HCT116 (cell line): ENCODE data around the gene FGF1. TPM values are rescaled to one million over a fixed set of nuclear protein-coding genes. Genes with fewer than 3 reads are reported as not detected.

Experiments
- ATAC-seq: fragments of 200-7000 bp; cut with Tn5 transposase; 2 replicates; pipeline ENCODE4 v1.9.1; 2020; ENCODE audit warnings: mild to moderate bottlenecking, moderate library complexity
- BruUV-seq: library from RNA; stranded (reverse); fragments of 400-500 nt; replicated peaks from 2 replicates; lab custom pipeline; 2021; lab: Mats Ljungman, UMichigan
- CTCF ChIA-PET: fragments of 300-600 bp; sonication (Branson Sonifier 250); formaldehyde crosslinking; loops from one replicate; lab custom pipeline; 2021; ENCODE audit warnings: antibody characterized with exemption; lab: Charles Lee
- POLR2A ChIA-PET: fragments of 300-600, 350-600 bp; sonication (Branson Sonifier 250); formaldehyde crosslinking; loops from one replicate; lab custom pipeline; 2021; ENCODE audit warnings: antibody characterized with exemption; lab: Charles Lee
- RAD21 ChIA-PET, 2 experiments: fragments of 300-600 bp; sonication (Branson Sonifier 250); formaldehyde crosslinking; loops; one replicate each; lab custom pipeline; 2023; ENCODE audit warnings: low total read pairs in 2 of 2; ENCODE audit not compliant: uncharacterized antibody in 2 of 2, unreplicated experiment in 2 of 2, low non-redundant PET in 1 of 2; lab: Charles Lee
- DNase-seq: peaks from one replicate; pipeline ENCODE4 v3.0.0-alpha.2; 2010; ENCODE audit warnings: low read depth, low spot score
- H2AFZ ChIP-seq: fragments of 200-600 bp; shearing (Covaris generic), sonication (generic); 2 replicates; pipeline ENCODE4 v1.6.1; 2017; ENCODE audit warnings: low read depth, mixed run types, mixed read lengths, antibody characterized with exemption, low read length; ENCODE audit not compliant: poor library complexity, severe bottlenecking
- H3K27ac ChIP-seq: 2 replicates; pipeline ENCODE4 v1.5.1; 2012; ENCODE audit warnings: low read depth, low read length
- H3K27me3 ChIP-seq: fragments of 200-600 bp; sonication (generic); 2 replicates; pipeline ENCODE4 v1.6.1; 2016; ENCODE audit warnings: mixed run types, low read length, mixed read lengths; ENCODE audit not compliant: insufficient read depth
- H3K36me3 ChIP-seq, 2 experiments: fragments of 200-500 bp in 1 of 2; fragments of 200-600 bp in 1 of 2; sonication (Bioruptor generic) in 1 of 2; sonication (generic) in 1 of 2; 2 replicates each; pipeline versions ENCODE4 v1.5.1 to v1.6.1; 2014 to 2016; ENCODE audit warnings: low read length in 2 of 2, inconsistent platforms in 1 of 2, mixed read lengths in 1 of 2, mixed run types in 1 of 2; ENCODE audit not compliant: insufficient read depth in 2 of 2, control insufficient read depth in 1 of 2
- H3K4me1 ChIP-seq, 2 experiments: fragments of 200-600 bp in 1 of 2; sonication (generic) in 1 of 2; 2 replicates each; pipeline versions ENCODE4 v1.5.1 to v1.6.1; 2012 to 2017; ENCODE audit warnings: low read length in 2 of 2, inconsistent platforms in 1 of 2, mild to moderate bottlenecking in 1 of 2, mixed read lengths in 1 of 2, mixed run types in 1 of 2, moderate library complexity in 1 of 2; ENCODE audit not compliant: insufficient read depth in 2 of 2, control insufficient read depth in 1 of 2
- H3K4me2 ChIP-seq: fragments of 200-600 bp; sonication (generic); 2 replicates; pipeline ENCODE4 v1.6.1; 2017; ENCODE audit warnings: mixed run types, low read length, mixed read lengths
- H3K4me3 ChIP-seq, 2 experiments: fragments of 200-600 bp in 1 of 2; sonication (generic) in 1 of 2; replicated peaks in 1 of 2; 2 replicates each; pipeline ENCODE4 v1.5.1; 2011 to 2016; ENCODE audit warnings: low read length in 2 of 2, control low read depth in 1 of 2, low read depth in 1 of 2, mild to moderate bottlenecking in 1 of 2, mixed read lengths in 1 of 2, mixed run types in 1 of 2
- H3K79me2 ChIP-seq: fragments of 200-600 bp; sonication (generic); 2 replicates; pipeline ENCODE4 v1.6.1; 2017; ENCODE audit warnings: mild to moderate bottlenecking, mixed run types, low read length, moderate library complexity, mixed read lengths; ENCODE audit not compliant: insufficient read depth
- H3K9ac ChIP-seq: fragments of 200-600 bp; sonication (generic); 2 replicates; pipeline ENCODE4 v1.6.1; 2016; ENCODE audit warnings: low read length, mixed read lengths
- H3K9me2 ChIP-seq: fragments of 200-600 bp; sonication (generic), shearing (Covaris generic); 2 replicates; pipeline ENCODE4 v1.6.1; 2017; ENCODE audit warnings: mixed run types, mild to moderate bottlenecking, moderate library complexity; ENCODE audit not compliant: insufficient read depth
- H3K9me3 ChIP-seq, 2 experiments: fragments of 200-500 bp in 1 of 2; fragments of 200-600 bp in 1 of 2; sonication (Bioruptor generic) in 1 of 2; sonication (generic) in 1 of 2; 2 replicates each; pipeline ENCODE4 v1.6.1; 2014 to 2017; ENCODE audit warnings: low read length in 2 of 2, mixed read lengths in 2 of 2, inconsistent platforms in 1 of 2, low read depth in 1 of 2, mild to moderate bottlenecking in 1 of 2, mixed run types in 1 of 2, moderate library complexity in 1 of 2; ENCODE audit not compliant: control insufficient read depth in 1 of 2, insufficient read depth in 1 of 2
- H4K20me1 ChIP-seq: fragments of 200-600 bp; sonication (generic), shearing (Covaris generic); 2 replicates; pipeline ENCODE4 v1.6.1; 2017; ENCODE audit warnings: mixed run types, mild to moderate bottlenecking, moderate library complexity; ENCODE audit not compliant: insufficient read depth
- ATF3 ChIP-seq: IDR thresholded peaks from 2 replicates; pipeline ENCODE4 v1.6.1; 2012
- CBX3 ChIP-seq: IDR thresholded peaks from 2 replicates; pipeline ENCODE4 v1.6.1; 2012; ENCODE audit warnings: low read depth
- CEBPB ChIP-seq: IDR thresholded peaks from 2 replicates; pipeline ENCODE4 v1.6.1; 2012; ENCODE audit warnings: low read depth
- CTCF ChIP-seq, 3 experiments: fragments of 200-600 bp in 1 of 3; sonication (generic) in 1 of 3; IDR thresholded peaks in 2 of 3; conservative IDR thresholded peaks in 1 of 3; 2 replicates each; pipeline ENCODE4 v1.5.1; 2012 to 2017; ENCODE audit warnings: low read depth in 2 of 3, low read length in 2 of 3, antibody characterized with exemption in 1 of 3, borderline replicate concordance in 1 of 3, control low read depth in 1 of 3, mild to moderate bottlenecking in 1 of 3, mixed read lengths in 1 of 3, mixed run types in 1 of 3, moderate library complexity in 1 of 3; ENCODE audit not compliant: insufficient read depth in 1 of 3
- EGR1 ChIP-seq: IDR thresholded peaks from 2 replicates; pipeline ENCODE4 v1.6.1; 2012; ENCODE audit warnings: low read depth
- ELF1 ChIP-seq: IDR thresholded peaks from 2 replicates; pipeline ENCODE4 v1.6.1; 2012; ENCODE audit warnings: low read depth, borderline replicate concordance
- EZH2phosphoT487 ChIP-seq: fragments of 200-600 bp; IDR thresholded peaks from 2 replicates; pipeline ENCODE4 v1.6.1; 2018; ENCODE audit warnings: antibody characterized with exemption, borderline replicate concordance
- FOSL1 ChIP-seq: IDR thresholded peaks from 2 replicates; pipeline ENCODE4 v1.6.1; 2012; ENCODE audit warnings: low read depth
- MAX ChIP-seq: IDR thresholded peaks from 2 replicates; pipeline ENCODE4 v1.6.1; 2012
- POLR2A ChIP-seq: IDR thresholded peaks from 2 replicates; pipeline ENCODE4 v1.7.0; 2011; ENCODE audit warnings: borderline replicate concordance; ENCODE audit not compliant: insufficient read depth, insufficient read length; ENCODE audit errors: extremely low read depth
- RAD21 ChIP-seq: IDR thresholded peaks from 2 replicates; pipeline ENCODE4 v1.6.1; 2012; ENCODE audit warnings: low read depth, mild to moderate bottlenecking
- REST ChIP-seq: IDR thresholded peaks from 2 replicates; pipeline ENCODE4 v1.6.1; 2012; ENCODE audit warnings: low read depth
- SRF ChIP-seq: IDR thresholded peaks from 2 replicates; pipeline ENCODE4 v1.6.1; 2012; ENCODE audit warnings: low read depth
- YY1 ChIP-seq: IDR thresholded peaks from 2 replicates; pipeline ENCODE4 v1.6.1; 2011; ENCODE audit warnings: low read length, low read depth, moderate library complexity, mild to moderate bottlenecking; ENCODE audit not compliant: insufficient replicate concordance; ENCODE audit errors: extremely low read depth
- ZNF274 ChIP-seq: fragments of 200-500 bp; sonication (Bioruptor generic); IDR thresholded peaks from 2 replicates; pipeline ENCODE4 v1.6.1; 2014; ENCODE audit warnings: mild to moderate bottlenecking, low read depth, low read length, inconsistent platforms
- intact Hi-C: fragments of 100-400 bp; cut with micrococcal nuclease; formaldehyde crosslinking; loops from 2 replicates; pipeline ENCODE4 v1.10.0; 2022
- total RNA-seq: library from RNA; stranded (reverse); gene quantifications from one replicate; pipeline ENCODE4 v1.2.1, GENCODE V29; 2021; ENCODE audit not compliant: unreplicated experiment

The FGF1 gene
- total RNA-seq, 1 experiment from 2014 or later: not detected

- H3K9ac ChIP-seq: no peak overlapping the region
- TF ChIP-seq CEBPB (no peak), YY1 (no peak), FOSL1 (no peak), SRF (no peak), ATF3 (no peak), POLR2A (no peak), REST (no peak), CBX3 (no peak), EGR1 (no peak), RAD21 (no peak), ZNF274 (no peak), MAX (no peak), EZH2phosphoT487 (no peak), CTCF (IDR thresholded peaks at IDR 0.05 in 2 of 3, conservative IDR thresholded peaks at IDR 0.05 in 1 of 3; ENCODE audit: borderline replicate concordance in 1 of 3, insufficient read depth in 1 of 3, low read depth in 2 of 3, low read length in 2 of 3) (no peak), ELF1 (no peak)
- TF ChIP-seq, all 23 proteins: peak for 0
- Histone ChIP-seq H3K4me1 (peaks cover 0 to 3% of the 10 kb centered on the region in 2 experiments; a peak in 1 of 4 replicates), H3K36me3 (no peaks in the 10 kb centered on the region), H3K9me2 (no peaks in the 10 kb centered on the region), H3K27me3 (no peaks in the 10 kb centered on the region), H4K20me1 (no peaks in the 10 kb centered on the region), H3K27ac (no peak overlapping the region), H3K9me3 (no peaks in the 10 kb centered on the region), H3K79me2 (no peaks in the 10 kb centered on the region), H3K4me3 (no peak overlapping the region), H3K4me2 (no peak overlapping the region), H2AFZ (no peak overlapping the region)
- intact Hi-C loops: no loop called here
- CTCF ChIA-PET: interaction anchor here (3.1 kb wide), 1 partner anchor 42 kb away, joined by 83 read pairs; no protein-coding TSS in a partner anchor
- RAD21 ChIA-PET: interaction anchor here in 1 of 2 experiments (0.6 kb wide), 1 partner anchor 58 kb away, joined by 4 read pairs; no protein-coding TSS in a partner anchor
- POLR2A ChIA-PET: no interaction called here
- DNase-seq: no peak
- BruUV-seq: no TSS peak
- ATAC-seq: no peak
Observed at GRCh38 chr5:142657446-142657845, 28.4 kb downstream of the FGF1 start.
